ENCODE measurements around the gene OLFM3.

DNA sequence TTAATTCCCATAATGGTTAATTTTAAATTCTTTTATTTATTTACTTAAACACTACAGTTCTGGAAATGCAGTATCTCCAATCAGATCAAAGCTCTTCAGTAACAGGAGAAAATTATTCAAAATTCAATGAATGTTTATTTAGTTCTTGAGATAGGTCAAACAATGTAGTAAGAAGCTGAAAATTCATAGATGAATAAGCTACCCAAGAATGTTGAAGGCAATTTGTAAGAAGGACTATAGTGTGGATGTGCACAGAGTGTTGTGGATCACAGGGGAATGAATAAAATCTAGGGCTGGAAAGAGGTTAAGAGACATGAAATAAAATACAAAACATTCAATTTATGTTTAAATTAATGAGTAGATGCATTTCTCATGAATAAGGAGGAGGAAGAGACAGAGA is 72.0 kb downstream of the OLFM3 start:
- TF ChIP-seq, protein P1, sequence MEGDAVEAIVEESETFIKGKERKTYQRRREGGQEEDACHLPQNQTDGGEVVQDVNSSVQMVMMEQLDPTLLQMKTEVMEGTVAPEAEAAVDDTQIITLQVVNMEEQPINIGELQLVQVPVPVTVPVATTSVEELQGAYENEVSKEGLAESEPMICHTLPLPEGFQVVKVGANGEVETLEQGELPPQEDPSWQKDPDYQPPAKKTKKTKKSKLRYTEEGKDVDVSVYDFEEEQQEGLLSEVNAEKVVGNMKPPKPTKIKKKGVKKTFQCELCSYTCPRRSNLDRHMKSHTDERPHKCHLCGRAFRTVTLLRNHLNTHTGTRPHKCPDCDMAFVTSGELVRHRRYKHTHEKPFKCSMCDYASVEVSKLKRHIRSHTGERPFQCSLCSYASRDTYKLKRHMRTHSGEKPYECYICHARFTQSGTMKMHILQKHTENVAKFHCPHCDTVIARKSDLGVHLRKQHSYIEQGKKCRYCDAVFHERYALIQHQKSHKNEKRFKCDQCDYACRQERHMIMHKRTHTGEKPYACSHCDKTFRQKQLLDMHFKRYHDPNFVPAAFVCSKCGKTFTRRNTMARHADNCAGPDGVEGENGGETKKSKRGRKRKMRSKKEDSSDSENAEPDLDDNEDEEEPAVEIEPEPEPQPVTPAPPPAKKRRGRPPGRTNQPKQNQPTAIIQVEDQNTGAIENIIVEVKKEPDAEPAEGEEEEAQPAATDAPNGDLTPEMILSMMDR (IDR thresholded peaks at IDR 0.05): no peak
- no peak for TF ChIP-seq RAD21 (IDR thresholded peaks at IDR 0.05; ENCODE audit: low read length)
